WERI-Rb-1 (cell line): ENCODE results near the gene PCDH1.

ENCODE experiments used
- DNase-seq: peaks from one replicate; pipeline ENCODE4 v3.0.0-alpha.2; 2020
- H3K27ac ChIP-seq: fragments of 250-450 bp; sonication (Bioruptor Pico); 2 replicates; pipeline ENCODE4 v1.5.1; 2020; ENCODE audit warnings: mild to moderate bottlenecking, moderate library complexity
- H3K27me3 ChIP-seq: fragments of 250-450 bp; sonication (Bioruptor Pico); 2 replicates; pipeline ENCODE4 v1.5.1; 2021; ENCODE audit warnings: mild to moderate bottlenecking, low read depth, moderate library complexity; ENCODE audit not compliant: insufficient read depth, severe bottlenecking
- H3K36me3 ChIP-seq: fragments of 250-450 bp; sonication (Bioruptor Pico); 2 replicates; pipeline ENCODE4 v1.5.1; 2020; ENCODE audit warnings: mild to moderate bottlenecking, moderate library complexity
- H3K4me3 ChIP-seq: 2 replicates; pipeline ENCODE4 v1.5.1; 2011; ENCODE audit warnings: low read depth, mild to moderate bottlenecking, control low read depth, low read length
- H3K9me3 ChIP-seq: fragments of 250-450 bp; sonication (Bioruptor Pico); 2 replicates; pipeline ENCODE4 v1.5.1; 2021; ENCODE audit warnings: mild to moderate bottlenecking, moderate library complexity; ENCODE audit not compliant: severe bottlenecking
- TF ChIP-seq, protein P1 (sequence below): IDR thresholded peaks from 2 replicates; pipeline ENCODE4 v1.5.1; 2011; ENCODE audit warnings: low read depth, mild to moderate bottlenecking, control low read depth, inconsistent platforms, low read length

Gene PCDH1

DNA sequence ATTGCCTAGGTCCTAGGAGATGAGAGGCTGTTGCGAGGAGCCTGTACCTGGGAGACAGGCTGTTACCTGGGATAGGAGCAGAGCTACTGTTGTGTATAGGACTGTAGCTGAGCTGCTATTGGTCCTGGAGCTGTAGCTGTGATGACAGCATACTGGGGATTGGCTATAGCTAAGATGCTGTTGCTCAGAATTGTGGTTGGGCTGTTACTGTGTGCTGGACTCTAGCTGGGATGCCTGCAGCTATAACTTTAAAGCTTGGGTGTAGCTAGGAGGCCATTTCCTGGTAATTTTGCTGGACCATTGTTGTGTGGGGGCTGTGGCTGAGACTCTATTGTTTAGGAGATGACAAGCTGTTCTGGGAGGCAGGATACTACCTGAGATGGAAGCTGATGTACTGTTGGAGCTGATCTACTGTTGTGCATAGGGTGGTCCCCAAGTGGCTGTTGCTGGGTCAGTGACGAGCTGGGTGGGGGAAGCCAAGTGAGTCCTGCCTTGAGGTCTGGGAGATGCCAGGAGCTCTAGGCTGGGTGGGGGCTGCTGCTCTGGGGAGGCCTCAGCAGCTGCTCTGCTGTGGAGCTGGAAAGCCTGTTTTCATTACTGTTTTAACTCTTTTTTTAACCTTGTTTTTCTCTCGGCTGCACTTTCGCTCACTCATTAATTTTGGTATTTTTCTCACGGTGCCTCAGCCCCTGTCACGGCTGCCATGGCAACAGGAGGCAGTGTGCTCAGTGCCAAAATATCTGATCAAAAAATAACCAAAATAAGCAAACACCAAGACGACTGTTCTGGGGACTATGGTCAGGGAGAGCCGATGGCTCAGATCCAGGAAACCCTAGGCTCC is 3.0 kb upstream of the PCDH1 start:
- no peak for DNase-seq
- Histone ChIP-seq H3K9me3 (no peaks in the 10 kb centered on the region), H3K27ac (no peak overlapping the region), H3K4me3 (no peak overlapping the region), H3K36me3 (no peaks in the 10 kb centered on the region), H3K27me3 (peaks cover 32% of the 10 kb centered on the region)
- TF ChIP-seq, protein P1, sequence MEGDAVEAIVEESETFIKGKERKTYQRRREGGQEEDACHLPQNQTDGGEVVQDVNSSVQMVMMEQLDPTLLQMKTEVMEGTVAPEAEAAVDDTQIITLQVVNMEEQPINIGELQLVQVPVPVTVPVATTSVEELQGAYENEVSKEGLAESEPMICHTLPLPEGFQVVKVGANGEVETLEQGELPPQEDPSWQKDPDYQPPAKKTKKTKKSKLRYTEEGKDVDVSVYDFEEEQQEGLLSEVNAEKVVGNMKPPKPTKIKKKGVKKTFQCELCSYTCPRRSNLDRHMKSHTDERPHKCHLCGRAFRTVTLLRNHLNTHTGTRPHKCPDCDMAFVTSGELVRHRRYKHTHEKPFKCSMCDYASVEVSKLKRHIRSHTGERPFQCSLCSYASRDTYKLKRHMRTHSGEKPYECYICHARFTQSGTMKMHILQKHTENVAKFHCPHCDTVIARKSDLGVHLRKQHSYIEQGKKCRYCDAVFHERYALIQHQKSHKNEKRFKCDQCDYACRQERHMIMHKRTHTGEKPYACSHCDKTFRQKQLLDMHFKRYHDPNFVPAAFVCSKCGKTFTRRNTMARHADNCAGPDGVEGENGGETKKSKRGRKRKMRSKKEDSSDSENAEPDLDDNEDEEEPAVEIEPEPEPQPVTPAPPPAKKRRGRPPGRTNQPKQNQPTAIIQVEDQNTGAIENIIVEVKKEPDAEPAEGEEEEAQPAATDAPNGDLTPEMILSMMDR, result no peak

DNA sequence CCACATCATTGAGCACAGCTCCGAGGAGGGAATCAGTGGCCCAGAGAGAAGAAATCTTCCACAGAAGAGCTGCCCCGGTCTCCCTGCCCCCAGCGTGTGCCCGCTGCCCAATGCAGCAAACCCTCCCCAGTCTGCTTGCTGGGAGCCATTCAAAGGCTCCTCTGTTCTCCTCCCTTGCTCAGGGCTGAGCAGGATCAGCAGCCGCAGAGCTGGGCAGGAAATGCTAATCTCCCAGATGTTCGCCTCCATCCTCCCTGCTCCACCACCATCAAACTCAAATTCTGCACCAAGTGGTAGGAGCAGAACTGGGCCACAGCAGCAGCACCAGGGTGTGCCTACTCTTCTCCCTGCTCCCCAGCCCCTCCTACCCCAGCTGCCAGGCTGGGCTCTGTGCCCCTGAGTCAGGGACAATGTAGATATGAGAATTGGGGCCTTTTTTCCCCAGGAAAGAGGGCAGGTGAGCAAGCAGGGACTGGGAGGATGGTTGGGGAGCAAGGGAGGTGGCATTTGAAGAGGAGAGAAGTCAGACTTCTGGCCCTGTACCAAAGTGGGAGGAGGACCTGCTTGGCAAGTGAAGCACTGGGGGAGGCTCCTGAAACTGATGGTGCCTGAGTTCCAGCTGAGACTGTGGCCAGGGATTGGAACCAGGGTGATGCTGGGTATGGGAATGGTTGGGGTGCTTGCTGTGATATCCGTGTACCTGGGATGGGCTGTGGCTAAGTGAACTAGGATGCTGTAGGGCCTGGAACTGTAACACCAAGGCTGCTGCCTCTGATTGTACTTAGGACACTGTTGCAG is 1.9 kb upstream of the PCDH1 start:
- Histone ChIP-seq H3K9me3 (no peaks in the 10 kb centered on the region), H3K36me3 (no peaks in the 10 kb centered on the region), H3K27ac (no peak overlapping the region), H3K27me3 (peaks cover 34% of the 10 kb centered on the region), H3K4me3 (no peak overlapping the region)
- TF ChIP-seq, protein P1, result no peak
- no peak for DNase-seq

DNA sequence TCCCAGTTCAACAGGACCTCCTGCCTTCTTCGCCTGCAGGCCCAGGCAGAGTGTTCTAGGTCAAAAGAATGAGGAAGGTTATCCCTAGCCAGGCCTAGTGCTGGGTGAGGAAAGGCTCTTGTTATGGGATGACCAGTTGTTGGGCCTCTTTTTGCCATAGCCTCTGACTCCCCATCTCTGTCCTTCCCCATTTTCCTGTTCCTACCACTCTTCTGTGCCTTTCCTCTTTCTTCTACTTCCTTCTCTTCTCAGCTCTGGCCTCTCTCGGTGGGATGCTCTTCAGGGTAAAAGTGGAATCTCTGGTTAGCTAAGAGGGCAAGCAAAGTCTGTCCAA is 1.2 kb upstream of the PCDH1 start:
- TF ChIP-seq, protein P1, result no peak
- no peak for DNase-seq
- no peaks in the 10 kb centered on the region for H3K36me3 ChIP-seq
- no peaks in the 10 kb centered on the region for H3K9me3 ChIP-seq
- H3K4me3 ChIP-seq, result no peak overlapping the region
- no peak overlapping the region for H3K27ac ChIP-seq
- peaks cover 38% of the 10 kb centered on the region for H3K27me3 ChIP-seq

DNA sequence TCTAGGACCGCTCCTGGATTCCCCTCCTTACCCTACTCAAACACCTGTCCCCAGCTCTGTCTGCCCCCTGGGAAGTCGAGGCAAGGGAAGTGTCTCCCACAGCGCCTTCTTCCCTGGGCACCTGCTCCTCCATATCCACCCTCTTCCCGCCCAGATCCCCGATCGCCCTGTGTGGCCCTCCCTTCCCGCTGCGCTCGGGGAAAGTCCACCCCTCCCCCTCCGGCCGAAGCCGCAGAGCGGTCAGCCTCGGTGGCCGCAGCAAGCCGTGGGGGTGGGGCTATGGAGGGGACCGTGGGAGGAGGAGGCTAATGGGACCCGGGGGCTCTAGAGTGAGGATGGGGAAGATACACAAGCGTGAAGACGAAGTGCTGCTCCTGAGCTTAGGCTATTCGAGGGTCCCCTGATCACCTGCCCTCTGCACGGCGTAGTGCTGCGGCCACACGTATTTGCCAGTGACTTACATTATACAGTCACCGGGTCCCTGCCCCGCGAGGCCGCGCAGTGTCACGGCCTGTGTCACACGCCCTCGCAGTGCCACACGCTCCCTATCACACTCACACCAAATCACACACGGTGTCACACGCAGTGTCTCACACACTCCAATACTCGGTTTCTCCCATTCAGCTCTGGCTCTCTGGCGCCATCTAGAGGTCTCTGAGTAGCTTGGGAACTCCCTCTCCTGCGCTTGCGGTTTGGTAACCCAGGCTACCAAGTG is 658 bp upstream of the PCDH1 start:
- peak; percentile 88 for DNase-seq
- TF ChIP-seq, protein P1, result peak; percentile 96
- Histone ChIP-seq H3K4me3 (peak overlapping the region; percentile 50), H3K9me3 (no peaks in the 10 kb centered on the region), H3K27me3 (peaks cover 38% of the 10 kb centered on the region), H3K36me3 (no peaks in the 10 kb centered on the region), H3K27ac (no peak overlapping the region)

DNA sequence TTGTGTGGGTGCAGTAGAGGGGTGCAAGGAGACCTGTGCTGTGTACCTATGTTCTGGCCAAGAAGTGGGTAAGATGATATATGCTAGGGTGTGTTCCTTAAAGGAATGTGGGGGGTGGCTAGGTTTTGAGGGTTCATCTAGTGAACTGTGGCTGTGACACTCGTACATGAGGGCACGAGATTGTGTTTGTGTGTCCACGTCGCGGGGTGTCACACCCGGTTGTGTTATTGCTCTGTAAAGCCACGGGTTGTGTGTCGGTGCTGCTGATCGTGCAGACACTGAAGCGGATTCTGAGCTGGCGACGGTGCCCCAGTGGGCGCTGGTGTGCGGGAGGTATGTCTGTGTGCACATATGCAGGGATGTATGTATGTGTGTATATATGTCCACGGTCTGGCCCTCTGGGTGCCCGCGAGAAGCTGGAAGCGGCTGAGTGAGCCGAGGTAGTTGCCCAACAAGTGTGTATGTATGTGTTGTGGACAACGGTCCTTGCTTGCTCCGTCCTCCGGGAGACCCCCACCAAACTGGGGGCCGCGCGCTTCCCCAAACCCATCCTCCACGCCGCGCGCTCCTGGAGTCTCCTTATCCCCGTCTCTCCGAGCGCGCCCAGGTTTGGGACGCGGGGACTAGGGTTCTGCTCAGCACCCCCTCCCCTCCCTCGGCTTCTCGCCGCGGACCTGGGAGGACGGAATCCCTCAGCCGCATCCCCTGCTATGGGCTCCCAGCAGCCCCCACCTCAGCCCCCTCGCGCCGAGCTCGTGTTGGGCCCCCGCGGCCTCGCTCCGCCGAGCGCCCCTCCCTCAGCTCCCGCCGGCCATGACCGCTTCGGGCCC is 639 bp downstream of the PCDH1 start:
- TF ChIP-seq, protein P1, result no peak
- H3K27ac ChIP-seq, result no peak overlapping the region
- peaks cover 38% of the 10 kb centered on the region for H3K27me3 ChIP-seq
- H3K36me3 ChIP-seq, result no peaks in the 10 kb centered on the region
- no peak for DNase-seq
- H3K4me3 ChIP-seq, result peak overlapping the region; percentile 58
- no peaks in the 10 kb centered on the region for H3K9me3 ChIP-seq
